K562 (cell line): ENCODE measurements around the gene PRKCE.

Experiments
- ELF4 ChIP-seq: fragments of 450-650 bp; formaldehyde crosslinking; IDR thresholded peaks from 2 replicates; pipeline ENCODE4 v1.4.0; 2022; ENCODE audit warnings: missing genetic modification characterization
- FOXM1 ChIP-seq, 2 experiments: fragments of 450-650 bp in 1 of 2; sonication (generic) in 1 of 2; formaldehyde crosslinking in 1 of 2; IDR thresholded peaks; 2 replicates each; pipeline versions ENCODE4 v1.6.1 to v1.9.0; 2017 to 2022; ENCODE audit warnings: low read depth in 2 of 2, mild to moderate bottlenecking in 2 of 2, missing genetic modification reagents in 1 of 2, moderate library complexity in 1 of 2
- HMG20A ChIP-seq: fragments of 450-650 bp; formaldehyde crosslinking; conservative IDR thresholded peaks from 2 replicates; pipeline ENCODE4 v1.4.0; 2020; ENCODE audit warnings: mild to moderate bottlenecking, mixed read lengths
- IRF2 ChIP-seq: sonication (generic); formaldehyde crosslinking; IDR thresholded peaks from 2 replicates; pipeline ENCODE4 v1.8.1; 2022; ENCODE audit warnings: mild to moderate bottlenecking, missing genetic modification reagents
- MAFK ChIP-seq: IDR thresholded peaks from 2 replicates; pipeline ENCODE4 v1.6.1; 2011; ENCODE audit warnings: low read length, improper control_type of control experiment
- NBN ChIP-seq: fragments of 450-650 bp; IDR thresholded peaks from 2 replicates; pipeline ENCODE4 v1.6.1; 2016; ENCODE audit warnings: low read depth, mild to moderate bottlenecking
- RBBP5 ChIP-seq: fragments of 200-600 bp; sonication (generic); IDR thresholded peaks from 2 replicates; pipeline ENCODE4 v1.6.1; 2012; ENCODE audit warnings: borderline replicate concordance, mild to moderate bottlenecking, low read length, control low read depth, inconsistent platforms; ENCODE audit not compliant: insufficient read depth, poor library complexity, severe bottlenecking
- USF1 ChIP-seq: sonication (generic); formaldehyde crosslinking; IDR thresholded peaks from 2 replicates; pipeline ENCODE4 v1.9.0; 2022; ENCODE audit warnings: mild to moderate bottlenecking, missing genetic modification reagents
- ZFX ChIP-seq: sonication (generic); formaldehyde crosslinking; IDR thresholded peaks from 2 replicates; pipeline ENCODE4 v1.8.0; 2022; ENCODE audit warnings: mild to moderate bottlenecking, missing genetic modification reagents, moderate library complexity
- TF ChIP-seq, protein P1 (sequence below): sonication (generic); formaldehyde crosslinking; IDR thresholded peaks from 2 replicates; pipeline ENCODE4 v1.8.1; 2022; ENCODE audit warnings: missing genetic modification reagents

GRCh38 chr2:46174345-46175170 lies 523.1 kb downstream of the PRKCE start:
- no peak for TF ChIP-seq RBBP5
- TF ChIP-seq FOXM1 (IDR thresholded peaks at IDR 0.05; ENCODE audit: low read depth) = no peak
- no peak for TF ChIP-seq FOXM1 (CRISPR knock-in tag; IDR thresholded peaks at IDR 0.05; ENCODE audit: low read depth)
- TF ChIP-seq USF1 (CRISPR knock-in tag) = no peak
- no peak for TF ChIP-seq ELF4 (CRISPR knock-in tag)
- TF ChIP-seq ZFX (CRISPR knock-in tag) = no peak
- no peak for TF ChIP-seq MAFK
- no peak for TF ChIP-seq HMG20A
- no peak for TF ChIP-seq IRF2 (CRISPR knock-in tag)
- no peak for TF ChIP-seq NBN
- TF ChIP-seq, protein P1, sequence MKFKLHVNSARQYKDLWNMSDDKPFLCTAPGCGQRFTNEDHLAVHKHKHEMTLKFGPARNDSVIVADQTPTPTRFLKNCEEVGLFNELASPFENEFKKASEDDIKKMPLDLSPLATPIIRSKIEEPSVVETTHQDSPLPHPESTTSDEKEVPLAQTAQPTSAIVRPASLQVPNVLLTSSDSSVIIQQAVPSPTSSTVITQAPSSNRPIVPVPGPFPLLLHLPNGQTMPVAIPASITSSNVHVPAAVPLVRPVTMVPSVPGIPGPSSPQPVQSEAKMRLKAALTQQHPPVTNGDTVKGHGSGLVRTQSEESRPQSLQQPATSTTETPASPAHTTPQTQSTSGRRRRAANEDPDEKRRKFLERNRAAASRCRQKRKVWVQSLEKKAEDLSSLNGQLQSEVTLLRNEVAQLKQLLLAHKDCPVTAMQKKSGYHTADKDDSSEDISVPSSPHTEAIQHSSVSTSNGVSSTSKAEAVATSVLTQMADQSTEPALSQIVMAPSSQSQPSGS (CRISPR knock-in tag) = no peak
